GM10266 (cell line): Measurements from ENCODE around the gene PUS7.
"Not testable (repeated sequence)": the region's sequence is repeated elsewhere in the genome, so short reads cannot be mapped to it uniquely, and the experiment has no call there.

Source experiments
- DNase-seq: peaks from one replicate; pipeline ENCODE4 v3.0.0; 2012; ENCODE audit errors: extremely low spot score
- CTCF ChIP-seq: IDR thresholded peaks from 2 replicates; pipeline ENCODE4 v1.5.1; 2012; ENCODE audit warnings: mild to moderate bottlenecking, low read depth; ENCODE audit not compliant: control insufficient read depth, insufficient read depth; ENCODE audit errors: missing control alignments

PUS7 gene

GRCh38 chr7:105439174-105439893 is 82.7 kb downstream of the PUS7 start:
- DNase-seq, result no peak
- no peak for TF ChIP-seq CTCF

DNA sequence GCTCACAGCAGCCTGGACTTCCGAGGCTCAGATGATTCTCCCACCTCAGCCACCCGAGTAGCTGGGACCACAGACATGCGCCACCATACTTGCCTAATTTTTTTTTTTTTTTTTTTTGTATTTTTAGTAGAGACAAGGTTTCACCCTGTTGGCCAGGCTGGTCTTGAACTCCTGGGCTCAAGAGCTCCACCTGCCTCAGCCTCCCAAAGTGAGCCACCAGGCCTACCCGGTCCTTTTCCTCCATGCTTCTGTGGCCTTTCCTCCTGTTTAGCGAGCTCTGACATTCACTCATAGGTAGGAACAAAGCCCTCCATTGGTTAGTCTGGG is 83.3 kb downstream of the PUS7 start:
- DNase-seq, result no peak
- TF ChIP-seq CTCF, result no peak

GRCh38 chr7:105438254-105438653 is 83.8 kb downstream of the PUS7 start:
- TF ChIP-seq CTCF, result no peak
- no peak for DNase-seq

- not testable (repeated sequence) for DNase-seq
These were observed 84.7 kb downstream of the PUS7 start for GRCh38 chr7:105437356-105437755.

DNA sequence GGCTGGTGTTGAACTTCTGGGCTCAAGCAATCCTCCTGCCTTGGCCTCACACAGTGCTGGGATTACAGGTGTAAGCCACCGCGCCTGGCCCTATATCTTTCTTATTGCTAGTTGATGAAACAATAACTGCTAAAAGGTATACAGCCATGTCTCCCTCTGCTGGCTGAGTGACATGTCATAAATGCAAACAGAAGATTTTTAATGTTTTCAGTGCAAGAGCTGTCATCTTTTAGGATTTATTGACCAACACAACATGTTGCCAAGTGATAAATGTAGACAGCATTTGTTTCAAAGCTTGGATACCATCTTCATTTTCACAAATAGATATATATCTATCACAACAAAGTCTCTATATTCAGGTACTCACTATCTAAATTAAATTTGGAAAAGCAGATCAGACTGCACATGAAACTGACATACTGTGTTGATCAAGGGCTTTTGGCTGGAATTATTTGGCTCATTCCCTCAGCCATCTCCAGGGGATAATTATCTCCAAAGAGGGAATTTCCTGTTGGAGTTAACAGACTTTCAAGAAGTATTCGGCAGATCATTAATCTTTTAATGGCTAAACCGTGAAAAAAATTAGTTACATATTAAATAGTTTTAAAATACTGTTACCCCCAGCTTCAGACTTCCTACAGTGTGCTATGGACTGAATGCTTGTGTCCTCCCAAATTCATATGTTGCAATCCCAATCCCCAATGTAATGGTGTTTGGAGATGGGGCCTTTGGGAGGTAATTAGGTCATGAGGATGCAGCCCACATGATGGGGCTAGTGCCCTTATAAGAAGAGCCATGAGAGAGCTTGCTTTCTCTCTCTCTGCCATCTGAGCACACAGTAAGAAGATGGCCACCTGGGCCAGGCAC is 92.1 kb downstream of the PUS7 start:
- peak; percentile 49 for DNase-seq
- peak; percentile 73 for TF ChIP-seq CTCF

DNA sequence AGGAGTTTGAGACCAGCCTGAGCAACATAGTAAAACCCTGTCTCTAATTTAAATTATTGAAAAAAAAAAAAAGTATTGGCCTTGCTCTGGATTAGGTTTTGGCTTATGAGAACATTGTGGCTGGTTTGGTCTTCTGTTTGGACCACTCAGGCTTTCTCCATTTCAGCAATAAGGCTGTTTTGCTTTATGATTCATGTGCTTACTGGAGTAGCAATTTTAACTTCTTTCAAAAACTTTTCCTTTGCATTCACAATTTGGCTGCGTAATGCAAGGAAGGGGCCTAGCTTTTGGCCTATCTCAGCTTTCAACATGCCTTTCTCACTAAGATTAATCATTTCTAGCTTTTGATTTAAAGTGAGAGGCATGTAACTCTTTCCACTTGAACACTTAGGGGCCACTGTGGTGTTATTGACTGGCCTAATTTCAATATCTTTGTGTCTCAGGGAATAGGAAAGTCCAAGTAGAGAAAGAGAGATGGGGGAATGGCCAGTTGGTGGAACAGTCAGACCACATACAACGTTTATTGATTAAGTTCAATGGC is 95.4 kb downstream of the PUS7 start:
- no peak for TF ChIP-seq CTCF

DNA sequence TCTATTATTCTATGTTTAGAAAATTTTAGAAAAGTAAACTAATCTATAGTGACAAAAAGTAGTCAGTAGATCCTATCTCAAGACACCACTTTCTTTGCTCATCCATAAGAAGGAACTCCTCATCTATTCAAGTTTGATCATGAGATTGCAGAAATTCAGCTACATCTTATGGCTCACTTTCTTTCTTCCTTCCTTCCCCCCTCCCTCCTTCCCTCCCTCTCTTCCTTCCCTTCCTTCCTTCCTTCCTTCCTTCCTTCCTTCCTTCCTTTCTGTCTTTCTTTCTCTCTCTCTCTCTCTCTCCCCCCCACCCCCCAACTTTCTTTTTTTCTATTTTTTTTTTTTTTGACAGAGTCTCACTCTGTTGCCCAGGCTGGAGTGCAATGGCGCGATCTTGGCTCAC is 98.1 kb downstream of the PUS7 start:
- DNase-seq, result no peak
- TF ChIP-seq CTCF, result no peak

More for the DNA sequence above, 95.4 kb downstream of the PUS7 start:
- DNase-seq, result no peak
